A673 (cell line): ENCODE measurements around the gene RNF145. TPM values are rescaled to one million over a fixed set of nuclear protein-coding genes. Genes with fewer than 3 reads are reported as not detected.

Experiments used
- BruUV-seq: library from RNA; stranded (reverse); fragments of 400-500 nt; replicated peaks from 2 replicates; lab custom pipeline; 2021; lab: Mats Ljungman, UMichigan
- CTCF ChIA-PET: fragments of 300-600 bp; sonication (Branson Sonifier 250); formaldehyde crosslinking; loops from one replicate; lab custom pipeline; 2022; ENCODE audit warnings: antibody characterized with exemption; lab: Charles Lee
- POLR2A ChIA-PET: fragments of 300-600 bp; sonication (Branson Sonifier 250); formaldehyde crosslinking; loops from one replicate; lab custom pipeline; 2022; ENCODE audit warnings: antibody characterized with exemption; ENCODE audit not compliant: low non-redundant PET; lab: Charles Lee
- DNase-seq: peaks from one replicate; pipeline ENCODE4 v3.0.0-alpha.2; 2015; ENCODE audit warnings: low spot score
- H3K27ac ChIP-seq: fragments of 200-600 bp; sonication (generic); 2 replicates; pipeline ENCODE4 v1.5.1; 2016; ENCODE audit warnings: mixed run types, low read depth, mild to moderate bottlenecking, mixed read lengths, antibody characterized with exemption, low read length; ENCODE audit not compliant: poor library complexity, severe bottlenecking
- H3K27me3 ChIP-seq: fragments of 200-600 bp; sonication (generic); replicated peaks from 2 replicates; pipeline ENCODE4 v1.6.1; 2017; ENCODE audit warnings: mixed run types, low read depth, mild to moderate bottlenecking, mixed read lengths, antibody characterized with exemption, low read length; ENCODE audit not compliant: insufficient read depth, poor library complexity
- H3K36me3 ChIP-seq: fragments of 200-600 bp; sonication (generic); 2 replicates; pipeline ENCODE4 v1.6.1; 2016; ENCODE audit warnings: mixed run types, mild to moderate bottlenecking, mixed read lengths, antibody characterized with exemption, low read length; ENCODE audit not compliant: insufficient read depth, poor library complexity, severe bottlenecking
- H3K4me1 ChIP-seq: fragments of 200-600 bp; sonication (generic); 2 replicates; pipeline ENCODE4 v1.6.1; 2017; ENCODE audit warnings: mixed run types, mild to moderate bottlenecking, mixed read lengths, antibody characterized with exemption, low read length; ENCODE audit not compliant: insufficient read depth, poor library complexity, severe bottlenecking
- H3K4me3 ChIP-seq: fragments of 200-600 bp; sonication (generic); 2 replicates; pipeline ENCODE4 v1.5.1; 2016; ENCODE audit warnings: low read depth, mixed run types, mild to moderate bottlenecking, mixed read lengths, low read length; ENCODE audit not compliant: poor library complexity, severe bottlenecking
- H3K9me3 ChIP-seq: fragments of 200-600 bp; sonication (generic); 2 replicates; pipeline ENCODE4 v1.6.1; 2016; ENCODE audit warnings: mixed run types, low read depth, mild to moderate bottlenecking, mixed read lengths, antibody characterized with exemption, low read length; ENCODE audit not compliant: poor library complexity, severe bottlenecking
- EZH2 ChIP-seq: fragments of 200-600 bp; sonication (generic); IDR thresholded peaks from 2 replicates; pipeline ENCODE4 v1.6.1; 2017; ENCODE audit warnings: borderline replicate concordance, low read depth, mild to moderate bottlenecking, mixed read lengths, antibody characterized with exemption, low read length; ENCODE audit not compliant: poor library complexity, severe bottlenecking
- intact Hi-C: fragments of 100-400 bp; cut with micrococcal nuclease; formaldehyde crosslinking; loops from one replicate; pipeline ENCODE4 v1.10.0; 2022; ENCODE audit not compliant: unreplicated experiment
- total RNA-seq: library from RNA; stranded (reverse); gene quantifications from 2 replicates; pipeline ENCODE4 v1.2.3, GENCODE V29; 2021
- TF ChIP-seq, protein P1 (sequence below): fragments of 300-800, 200-600 bp; sonication (generic); conservative IDR thresholded peaks from 2 replicates; pipeline ENCODE4 v1.5.1; 2017; ENCODE audit warnings: low read depth, mild to moderate bottlenecking, antibody characterized with exemption, low read length, moderate library complexity, mixed read lengths

The RNF145 gene
- total RNA-seq, 1 experiment from 2014 or later = 132 TPM

GRCh38 chr5:159171274-159171673 is 38.1 kb downstream of the RNF145 start:
- ChIA-PET CTCF (no interaction called here), POLR2A (no interaction called here)
- H3K4me3 ChIP-seq = no peak overlapping the region
- BruUV-seq = no TSS peak
- intact Hi-C loops = no loop called here
- no peak for DNase-seq
- no peaks in the 10 kb centered on the region for H3K27me3 ChIP-seq
- no peaks in the 10 kb centered on the region for H3K9me3 ChIP-seq
- TF ChIP-seq EZH2 = no peak
- TF ChIP-seq, protein P1, sequence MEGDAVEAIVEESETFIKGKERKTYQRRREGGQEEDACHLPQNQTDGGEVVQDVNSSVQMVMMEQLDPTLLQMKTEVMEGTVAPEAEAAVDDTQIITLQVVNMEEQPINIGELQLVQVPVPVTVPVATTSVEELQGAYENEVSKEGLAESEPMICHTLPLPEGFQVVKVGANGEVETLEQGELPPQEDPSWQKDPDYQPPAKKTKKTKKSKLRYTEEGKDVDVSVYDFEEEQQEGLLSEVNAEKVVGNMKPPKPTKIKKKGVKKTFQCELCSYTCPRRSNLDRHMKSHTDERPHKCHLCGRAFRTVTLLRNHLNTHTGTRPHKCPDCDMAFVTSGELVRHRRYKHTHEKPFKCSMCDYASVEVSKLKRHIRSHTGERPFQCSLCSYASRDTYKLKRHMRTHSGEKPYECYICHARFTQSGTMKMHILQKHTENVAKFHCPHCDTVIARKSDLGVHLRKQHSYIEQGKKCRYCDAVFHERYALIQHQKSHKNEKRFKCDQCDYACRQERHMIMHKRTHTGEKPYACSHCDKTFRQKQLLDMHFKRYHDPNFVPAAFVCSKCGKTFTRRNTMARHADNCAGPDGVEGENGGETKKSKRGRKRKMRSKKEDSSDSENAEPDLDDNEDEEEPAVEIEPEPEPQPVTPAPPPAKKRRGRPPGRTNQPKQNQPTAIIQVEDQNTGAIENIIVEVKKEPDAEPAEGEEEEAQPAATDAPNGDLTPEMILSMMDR = no peak
- peaks cover 58% of the 10 kb centered on the region for H3K36me3 ChIP-seq
- H3K4me1 ChIP-seq = peaks cover 13% of the 10 kb centered on the region
- no peak overlapping the region for H3K27ac ChIP-seq

DNA sequence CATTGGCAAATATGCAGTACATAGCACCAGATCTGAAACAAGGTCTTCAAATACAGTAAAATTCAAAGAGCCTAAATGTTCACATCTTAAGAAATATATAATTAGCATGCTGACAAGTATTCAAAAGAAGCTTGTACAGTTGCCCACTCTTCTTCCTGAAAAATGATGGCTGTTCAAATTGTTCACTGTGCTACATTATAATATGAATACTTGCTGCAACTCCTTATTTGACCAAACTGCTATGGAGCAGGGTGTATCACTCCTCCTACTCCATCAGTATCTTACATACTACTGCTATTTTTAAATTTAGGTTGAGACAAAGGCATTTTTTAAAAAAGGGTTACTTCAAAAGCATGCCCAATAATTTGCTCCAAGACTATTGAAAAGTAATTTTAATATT is 39.3 kb downstream of the RNF145 start:
- Histone ChIP-seq H3K36me3 (peaks cover 51% of the 10 kb centered on the region), H3K27me3 (no peaks in the 10 kb centered on the region), H3K27ac (no peak overlapping the region), H3K4me3 (no peak overlapping the region), H3K4me1 (peaks cover under 1% of the 10 kb centered on the region), H3K9me3 (no peaks in the 10 kb centered on the region)
- TF ChIP-seq, protein P1 = no peak
- TF ChIP-seq EZH2 = no peak
- CTCF ChIA-PET = interaction anchor here (0.8 kb wide), 1 partner anchor 13 kb away, joined by 3 read pairs; no protein-coding TSS in a partner anchor
- intact Hi-C loops = no loop called here
- POLR2A ChIA-PET = no interaction called here
- no TSS peak for BruUV-seq
- DNase-seq = no peak

DNA sequence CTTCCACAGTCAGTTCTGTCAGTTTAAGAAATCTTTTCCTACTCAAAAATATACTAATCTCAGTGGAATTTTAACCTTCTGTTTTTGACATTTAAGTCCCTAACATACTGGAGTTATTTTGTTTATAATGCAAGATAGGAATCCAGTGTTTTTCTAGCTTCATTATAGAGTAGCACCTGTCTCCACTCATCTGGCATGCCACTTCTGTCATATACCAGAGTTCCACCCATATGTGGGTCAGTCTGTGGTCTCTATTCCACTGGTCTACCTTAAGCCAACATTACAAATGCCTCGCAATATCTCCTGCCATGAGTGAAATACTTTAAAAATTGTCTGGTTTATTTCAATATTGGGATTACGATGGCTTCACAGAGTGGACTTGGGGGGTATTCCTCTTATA is 42.9 kb downstream of the RNF145 start:
- POLR2A ChIA-PET = no interaction called here
- no peak overlapping the region for H3K4me3 ChIP-seq
- no peak for DNase-seq
- peaks cover 34% of the 10 kb centered on the region for H3K36me3 ChIP-seq
- intact Hi-C loops = no loop called here
- H3K4me1 ChIP-seq = no peaks in the 10 kb centered on the region
- TF ChIP-seq EZH2 = no peak
- TF ChIP-seq, protein P1 = no peak
- H3K9me3 ChIP-seq = no peaks in the 10 kb centered on the region
- BruUV-seq = no TSS peak
- CTCF ChIA-PET = no interaction called here
- no peaks in the 10 kb centered on the region for H3K27me3 ChIP-seq
- H3K27ac ChIP-seq = no peak overlapping the region
